ENCODE results near the gene GATA2. TPM values are rescaled to one million over a fixed set of nuclear protein-coding genes. Genes with fewer than 3 reads are reported as not detected.

The GATA2 gene
- total RNA-seq, 2 experiments from 2014 or later = 0.16 to 0.17 TPM

DNA sequence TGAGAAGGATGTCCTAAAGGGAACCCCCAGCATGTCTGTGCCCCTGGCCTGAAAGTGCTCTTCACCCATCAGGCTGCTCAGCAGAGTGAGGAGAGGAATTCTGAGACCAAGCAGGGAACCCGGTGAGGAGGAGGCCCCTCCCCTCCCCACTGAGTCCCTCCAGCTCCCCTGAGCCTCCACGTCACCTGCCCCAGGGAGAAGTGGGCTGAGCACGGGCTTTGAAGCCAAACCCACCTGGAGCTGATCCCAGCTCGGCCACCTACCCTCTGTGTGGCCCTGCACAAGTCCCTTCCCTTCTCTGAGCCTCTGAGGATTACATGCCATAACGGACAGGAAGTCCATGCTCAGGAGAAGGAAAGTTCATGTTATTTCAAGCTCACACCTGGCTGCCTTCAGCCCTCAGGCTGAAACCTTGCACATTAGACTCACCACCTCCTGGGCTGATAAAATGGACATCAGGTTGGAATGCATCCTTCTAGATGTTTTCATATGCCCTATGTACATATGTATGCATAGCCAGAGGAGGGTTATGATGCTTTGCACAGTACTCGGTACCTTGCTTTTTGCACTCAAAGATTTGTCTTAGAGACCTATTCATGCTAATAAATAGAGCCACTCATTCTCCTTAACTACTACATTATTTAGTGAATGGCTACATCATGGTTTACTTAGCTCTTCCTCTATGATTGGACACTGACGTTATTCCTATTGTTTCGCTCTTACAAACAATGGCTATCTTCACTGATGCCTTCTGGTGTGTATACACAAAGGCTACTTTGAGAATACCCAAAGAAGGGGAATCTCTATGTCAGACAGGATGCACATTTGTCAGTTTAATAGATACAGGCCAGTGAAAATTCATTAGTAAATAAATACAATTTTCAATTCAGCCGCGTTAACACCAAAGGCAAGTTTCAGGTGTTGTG is 31.6 kb upstream of the GATA2 start:
- DNase-seq = no peak
- CTCF ChIA-PET = no interaction called here
- Mint-ChIP-seq H3K9me3 (no peaks in the 10 kb centered on the region), H3K27ac (no peak overlapping the region), H3K36me3 (ENCODE audit: low read depth) (no peaks in the 10 kb centered on the region), H3K27me3 (peaks cover 39% of the 10 kb centered on the region), H3K4me1 (ENCODE audit: low read depth) (no peaks in the 10 kb centered on the region), H3K4me3 (no peak overlapping the region)
- no peaks in the 10 kb centered on the region for H3K4me1 ChIP-seq (ENCODE audit: insufficient read depth, low read length)
- H3K9me3 ChIP-seq (ENCODE audit: control insufficient read depth in 1 of 2, insufficient read depth in 1 of 2, low read length in 2 of 2) = no peaks in the 10 kb centered on the region
- no peak for ATAC-seq (ENCODE audit: poor library complexity)
- H3K36me3 ChIP-seq (ENCODE audit: insufficient read depth, low read length) = no peaks in the 10 kb centered on the region
- TF ChIP-seq, protein P1, sequence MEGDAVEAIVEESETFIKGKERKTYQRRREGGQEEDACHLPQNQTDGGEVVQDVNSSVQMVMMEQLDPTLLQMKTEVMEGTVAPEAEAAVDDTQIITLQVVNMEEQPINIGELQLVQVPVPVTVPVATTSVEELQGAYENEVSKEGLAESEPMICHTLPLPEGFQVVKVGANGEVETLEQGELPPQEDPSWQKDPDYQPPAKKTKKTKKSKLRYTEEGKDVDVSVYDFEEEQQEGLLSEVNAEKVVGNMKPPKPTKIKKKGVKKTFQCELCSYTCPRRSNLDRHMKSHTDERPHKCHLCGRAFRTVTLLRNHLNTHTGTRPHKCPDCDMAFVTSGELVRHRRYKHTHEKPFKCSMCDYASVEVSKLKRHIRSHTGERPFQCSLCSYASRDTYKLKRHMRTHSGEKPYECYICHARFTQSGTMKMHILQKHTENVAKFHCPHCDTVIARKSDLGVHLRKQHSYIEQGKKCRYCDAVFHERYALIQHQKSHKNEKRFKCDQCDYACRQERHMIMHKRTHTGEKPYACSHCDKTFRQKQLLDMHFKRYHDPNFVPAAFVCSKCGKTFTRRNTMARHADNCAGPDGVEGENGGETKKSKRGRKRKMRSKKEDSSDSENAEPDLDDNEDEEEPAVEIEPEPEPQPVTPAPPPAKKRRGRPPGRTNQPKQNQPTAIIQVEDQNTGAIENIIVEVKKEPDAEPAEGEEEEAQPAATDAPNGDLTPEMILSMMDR (IDR thresholded peaks at IDR 0.05) = no peak
- H3K4me3 ChIP-seq (ENCODE audit: low read length) = no peak overlapping the region
- POLR2A ChIA-PET = no interaction called here
- H3K27ac ChIP-seq (ENCODE audit: low read depth in 1 of 2, low read length in 2 of 2) = no peak overlapping the region
- intact Hi-C loops (cut with DNase I, micrococcal nuclease) = no loop called here
- H3K27me3 ChIP-seq (ENCODE audit: control insufficient read depth in 1 of 2, insufficient read depth in 2 of 2, low read length in 2 of 2) = peaks cover 2 to 6% of the 10 kb centered on the region in 2 experiments

DNA sequence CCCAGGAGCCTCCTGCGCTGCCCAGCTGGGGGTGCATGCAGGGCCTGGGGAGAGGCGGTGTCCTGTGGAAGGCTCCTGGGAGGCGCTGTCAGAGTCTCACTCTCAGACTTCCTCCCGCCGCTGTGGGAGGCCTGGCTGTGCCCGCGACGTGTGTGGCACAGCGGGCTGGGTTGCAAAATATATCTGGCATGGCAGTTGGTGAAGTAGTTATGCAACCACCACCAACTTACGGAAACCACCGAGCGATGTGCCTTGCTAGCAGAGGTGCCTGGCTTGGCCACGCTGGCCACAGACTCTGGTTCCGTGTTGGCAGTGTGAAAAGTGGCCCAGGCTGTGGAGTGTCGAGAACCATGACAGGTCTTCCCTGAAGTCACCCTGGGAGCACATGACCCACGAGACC is 30.6 kb upstream of the GATA2 start:
- CTCF ChIA-PET = no interaction called here
- Histone ChIP-seq H3K4me1 (ENCODE audit: insufficient read depth, low read length) (no peaks in the 10 kb centered on the region), H3K9me3 (ENCODE audit: control insufficient read depth in 1 of 2, insufficient read depth in 1 of 2, low read length in 2 of 2) (no peaks in the 10 kb centered on the region), H3K27me3 (ENCODE audit: control insufficient read depth in 1 of 2, insufficient read depth in 2 of 2, low read length in 2 of 2) (peaks cover 6 to 7% of the 10 kb centered on the region in 2 experiments), H3K36me3 (ENCODE audit: insufficient read depth, low read length) (no peaks in the 10 kb centered on the region), H3K4me3 (ENCODE audit: low read length) (no peak overlapping the region), H3K27ac (ENCODE audit: low read depth in 1 of 2, low read length in 2 of 2) (no peak overlapping the region)
- POLR2A ChIA-PET = no interaction called here
- Mint-ChIP-seq H3K4me3 (no peak overlapping the region), H3K27me3 (peaks cover 50% of the 10 kb centered on the region), H3K4me1 (ENCODE audit: low read depth) (no peaks in the 10 kb centered on the region), H3K27ac (no peak overlapping the region), H3K9me3 (no peaks in the 10 kb centered on the region), H3K36me3 (ENCODE audit: low read depth) (no peaks in the 10 kb centered on the region)
- intact Hi-C loops (cut with DNase I, micrococcal nuclease) = no loop called here
- DNase-seq (peak in 2 of 14 experiments; percentile 23 to 26), ATAC-seq (ENCODE audit: poor library complexity) (no peak)
- TF ChIP-seq, protein P1 (IDR thresholded peaks at IDR 0.05) = no peak

DNA sequence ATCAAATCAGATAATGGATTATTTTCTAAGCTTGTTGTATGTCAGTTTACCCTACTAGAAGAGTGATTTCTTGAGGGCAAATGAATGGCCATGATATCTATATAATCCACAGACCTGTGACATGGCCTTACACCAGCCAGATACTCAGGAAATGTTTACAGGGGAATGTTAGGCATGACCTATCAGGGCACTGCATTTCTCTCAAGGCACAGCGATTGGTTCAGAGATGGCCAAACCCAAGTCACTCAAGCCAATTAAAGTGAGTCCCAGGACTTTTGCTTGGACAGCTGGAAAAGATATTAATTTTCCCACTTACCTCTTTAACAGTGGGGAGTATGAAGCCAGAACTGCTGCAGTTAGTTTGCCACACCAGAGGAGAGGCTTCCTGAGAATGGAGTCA is 28.7 kb upstream of the GATA2 start:
- CTCF ChIA-PET = no interaction called here
- intact Hi-C loops (cut with DNase I, micrococcal nuclease) = no loop called here
- TF ChIP-seq, protein P1 (IDR thresholded peaks at IDR 0.05) = no peak
- Mint-ChIP-seq H3K4me3 (no peak overlapping the region), H3K4me1 (ENCODE audit: low read depth) (no peaks in the 10 kb centered on the region), H3K27me3 (peaks cover 56% of the 10 kb centered on the region), H3K36me3 (ENCODE audit: low read depth) (no peaks in the 10 kb centered on the region), H3K9me3 (no peaks in the 10 kb centered on the region), H3K27ac (no peak overlapping the region)
- Histone ChIP-seq H3K27ac (ENCODE audit: low read depth in 1 of 2, low read length in 2 of 2) (no peak overlapping the region), H3K9me3 (ENCODE audit: control insufficient read depth in 1 of 2, insufficient read depth in 1 of 2, low read length in 2 of 2) (peaks cover 0 to 7% of the 10 kb centered on the region in 2 experiments), H3K4me3 (ENCODE audit: low read length) (no peak overlapping the region), H3K4me1 (ENCODE audit: insufficient read depth, low read length) (no peaks in the 10 kb centered on the region), H3K36me3 (ENCODE audit: insufficient read depth, low read length) (no peaks in the 10 kb centered on the region), H3K27me3 (ENCODE audit: control insufficient read depth in 1 of 2, insufficient read depth in 2 of 2, low read length in 2 of 2) (peaks cover 9 to 13% of the 10 kb centered on the region in 2 experiments)
- ATAC-seq (ENCODE audit: poor library complexity) (no peak), DNase-seq (no peak)
- POLR2A ChIA-PET = no interaction called here

Measured in CD4-positive, alpha-beta T cell (primary cell).